IMR-90 (cell line): ENCODE data around the gene MYL4. TPM values are rescaled to one million over a fixed set of nuclear protein-coding genes. Genes with fewer than 3 reads are reported as not detected.
"Not testable (repeated sequence)": the region's sequence is repeated elsewhere in the genome, so short reads cannot be mapped to it uniquely, and the experiment has no call there.

Experiments
- ATAC-seq: fragments of 200-7000 bp; cut with Tn5 transposase; 2 replicates; pipeline ENCODE4 v1.9.1; 2020; ENCODE audit warnings: low read depth, mild to moderate bottlenecking, moderate library complexity
- BruUV-seq: library from RNA; stranded (reverse); fragments of 400-500 nt; replicated peaks from 2 replicates; lab custom pipeline; 2021; lab: Mats Ljungman, UMichigan
- CTCF ChIA-PET: fragments of 300-600 bp; formaldehyde crosslinking; extraction: SDS; loops from one replicate; lab custom pipeline; 2021; ENCODE audit warnings: antibody characterized with exemption; lab: Yijun Ruan, JAX
- POLR2A ChIA-PET: fragments of 300-600 bp; sonication (Branson Sonifier 250); formaldehyde crosslinking; loops from one replicate; lab custom pipeline; 2022; ENCODE audit warnings: antibody characterized with exemption; ENCODE audit not compliant: unreplicated experiment; lab: Charles Lee
- DNase-seq: peaks from one replicate; pipeline ENCODE4 v3.0.0; 2013
- H2AFZ ChIP-seq: replicated peaks from 2 replicates; pipeline ENCODE3; 2013; ENCODE audit warnings: low read length, mild to moderate bottlenecking; ENCODE audit not compliant: poor library complexity
- H2AK5ac ChIP-seq: 2 replicates; pipeline ENCODE4 v1.6.1; 2013; ENCODE audit warnings: low read depth, low read length, inconsistent platforms
- H2AK9ac ChIP-seq: replicated peaks from 2 replicates; pipeline ENCODE3; 2013; ENCODE audit warnings: mild to moderate bottlenecking, low read depth, low read length, moderate library complexity; ENCODE audit not compliant: poor library complexity
- H2BK120ac ChIP-seq: 2 replicates; pipeline ENCODE4 v1.6.1; 2013; ENCODE audit warnings: low read depth, low read length, inconsistent platforms
- H2BK15ac ChIP-seq: 3 replicates; pipeline ENCODE4 v1.6.1; 2013; ENCODE audit warnings: low read depth, low read length, inconsistent platforms
- H2BK20ac ChIP-seq: 2 replicates; pipeline ENCODE4 v1.6.1; 2013; ENCODE audit warnings: low read depth, mild to moderate bottlenecking, inconsistent platforms, low read length, moderate library complexity
- H2BK5ac ChIP-seq: 2 replicates; pipeline ENCODE4 v1.6.1; 2013; ENCODE audit warnings: mild to moderate bottlenecking, low read depth, low read length, inconsistent platforms; ENCODE audit not compliant: poor library complexity, severe bottlenecking
- H3K14ac ChIP-seq: replicated peaks from 2 replicates; pipeline ENCODE4 v1.6.1; 2013; ENCODE audit warnings: low read depth, low read length, inconsistent platforms
- H3K18ac ChIP-seq: 2 replicates; pipeline ENCODE4 v1.6.1; 2013; ENCODE audit warnings: low read depth, low read length, control low read depth
- H3K23ac ChIP-seq: 2 replicates; pipeline ENCODE4 v1.6.1; 2013; ENCODE audit warnings: low read depth, low read length, inconsistent platforms
- H3K27ac ChIP-seq: 2 replicates; pipeline ENCODE4 v1.5.1; 2013; ENCODE audit warnings: mild to moderate bottlenecking, control low read depth, low read length; ENCODE audit not compliant: insufficient read depth
- H3K27me3 ChIP-seq: 2 replicates; pipeline ENCODE4 v1.6.1; 2013; ENCODE audit warnings: low read length; ENCODE audit not compliant: control insufficient read depth, insufficient read depth
- H3K36me3 ChIP-seq: 2 replicates; pipeline ENCODE4 v1.6.1; 2013; ENCODE audit warnings: low read length, mixed read lengths; ENCODE audit not compliant: control insufficient read depth, insufficient read depth
- H3K4ac ChIP-seq: 2 replicates; pipeline ENCODE4 v1.6.1; 2013; ENCODE audit warnings: low read depth, low read length, inconsistent platforms
- H3K4me1 ChIP-seq: 2 replicates; pipeline ENCODE4 v1.6.1; 2013; ENCODE audit warnings: low read length, mixed read lengths; ENCODE audit not compliant: control insufficient read depth, insufficient read depth
- H3K4me2 ChIP-seq: 2 replicates; pipeline ENCODE4 v1.6.1; 2013; ENCODE audit warnings: low read depth, mild to moderate bottlenecking, control low read depth, low read length, moderate library complexity
- H3K4me3 ChIP-seq: 2 replicates; pipeline ENCODE4 v1.5.1; 2013; ENCODE audit warnings: low read depth, mild to moderate bottlenecking, control low read depth, low read length, moderate library complexity; ENCODE audit not compliant: insufficient read depth
- H3K56ac ChIP-seq: 2 replicates; pipeline ENCODE4 v1.6.1; 2013; ENCODE audit warnings: low read length, inconsistent platforms; ENCODE audit not compliant: insufficient read depth; ENCODE audit errors: extremely low read depth
- H3K79me1 ChIP-seq, 2 experiments: 2 replicates each; pipeline ENCODE4 v1.6.1; 2013; ENCODE audit warnings: low read length in 2 of 2, inconsistent platforms in 1 of 2, low read depth in 1 of 2
- H3K9ac ChIP-seq: 2 replicates; pipeline ENCODE4 v1.6.1; 2013; ENCODE audit warnings: low read depth, low read length, control low read depth
- H3K9me1 ChIP-seq: 2 replicates; pipeline ENCODE4 v1.6.1; 2013; ENCODE audit warnings: low read length, inconsistent platforms; ENCODE audit not compliant: insufficient read depth
- H3K9me3 ChIP-seq: 2 replicates; pipeline ENCODE4 v1.6.1; 2013; ENCODE audit warnings: low read length; ENCODE audit not compliant: control insufficient read depth, insufficient read depth
- H4K20me1 ChIP-seq: 2 replicates; pipeline ENCODE4 v1.6.1; 2013; ENCODE audit warnings: low read length, inconsistent platforms; ENCODE audit not compliant: insufficient read depth
- H4K5ac ChIP-seq: 2 replicates; pipeline ENCODE4 v1.6.1; 2013; ENCODE audit warnings: mild to moderate bottlenecking, low read depth, low read length, control low read depth
- H4K8ac ChIP-seq, 2 experiments: 2 replicates each; pipeline ENCODE4 v1.6.1; 2013; ENCODE audit warnings: low read depth in 2 of 2, low read length in 2 of 2, control low read depth in 1 of 2, inconsistent platforms in 1 of 2
- H4K91ac ChIP-seq: 2 replicates; pipeline ENCODE4 v1.6.1; 2013; ENCODE audit warnings: low read depth, low read length, inconsistent platforms; ENCODE audit not compliant: insufficient read depth
- WGBS, 2 experiments: methylation state at CpG; one replicate each; pipeline versions ENCODE4 v1.1.5 to v1.1.7; 2013; ENCODE audit warnings: missing lambda C conversion rate in 2 of 2; ENCODE audit not compliant: insufficient read length in 1 of 2; ENCODE audit errors: extremely low coverage in 2 of 2; 5-methylcytosine and 5-hydroxymethylcytosine counted together
- dilution Hi-C: fragments of 300-500 bp; cut with HindIII; formaldehyde crosslinking; loops from one replicate; pipeline ENCODE4 v1.14.3; 2018; ENCODE audit warnings: low sequenced_read_pairs; ENCODE audit not compliant: unreplicated experiment
- in situ Hi-C: fragments of 300-500 bp; cut with MboI; formaldehyde crosslinking; loops from 3 replicates; pipeline ENCODE4 v1.14.3; 2019; ENCODE audit warnings: low sequenced_read_pairs, inconsistent platforms, mixed read lengths
- intact Hi-C: fragments of 100-400 bp; cut with micrococcal nuclease; formaldehyde crosslinking; loops from 2 replicates; pipeline ENCODE4 v1.10.0; 2022
- polyA plus RNA-seq, 3 experiments: library from polyadenylated mRNA; depleted of rRNA; stranded (reverse); fragments of >200 nt; gene quantifications; 2 replicates each; pipeline ENCODE4 v1.2.3, GENCODE V29; 2012; ENCODE audit warnings: low replicate concordance in 1 of 3
- total RNA-seq: library from RNA; depleted of rRNA; stranded (reverse); fragments of >200 nt; gene quantifications from 2 replicates; pipeline ENCODE4 v1.2.3, GENCODE V29; 2012

MYL4 gene
- total and polyA plus RNA-seq, 2 of the 4 experiments (the other 2 are of a cell fraction), result not detected

GRCh38 chr17:47217279-47217678 is 8.1 kb downstream of the MYL4 start:
- H3K9me3 ChIP-seq, in situ Hi-C loops, BruUV-seq, H3K9me1 ChIP-seq, H3K36me3 ChIP-seq, H3K18ac ChIP-seq, H2BK15ac ChIP-seq, H4K5ac ChIP-seq, H2AK9ac ChIP-seq, H3K4me1 ChIP-seq, H3K27ac ChIP-seq, H3K79me1 ChIP-seq, intact Hi-C loops, DNase-seq, dilution Hi-C loops, H2AK5ac ChIP-seq, H3K4ac ChIP-seq, H4K20me1 ChIP-seq, CTCF ChIA-PET, H3K4me2 ChIP-seq, H3K14ac ChIP-seq, H2BK120ac ChIP-seq, ATAC-seq, H3K4me3 ChIP-seq, POLR2A ChIA-PET, H2BK20ac ChIP-seq, H3K27me3 ChIP-seq, H2AFZ ChIP-seq, H4K8ac ChIP-seq, H4K91ac ChIP-seq, H3K9ac ChIP-seq, H3K23ac ChIP-seq, H2BK5ac ChIP-seq, H3K56ac ChIP-seq: not testable (repeated sequence)
- no CpG with 5 or more reads among the region's 2 CpGs for WGBS, 2 experiments
